ENCODE data around the gene ADAP1.

DNA sequence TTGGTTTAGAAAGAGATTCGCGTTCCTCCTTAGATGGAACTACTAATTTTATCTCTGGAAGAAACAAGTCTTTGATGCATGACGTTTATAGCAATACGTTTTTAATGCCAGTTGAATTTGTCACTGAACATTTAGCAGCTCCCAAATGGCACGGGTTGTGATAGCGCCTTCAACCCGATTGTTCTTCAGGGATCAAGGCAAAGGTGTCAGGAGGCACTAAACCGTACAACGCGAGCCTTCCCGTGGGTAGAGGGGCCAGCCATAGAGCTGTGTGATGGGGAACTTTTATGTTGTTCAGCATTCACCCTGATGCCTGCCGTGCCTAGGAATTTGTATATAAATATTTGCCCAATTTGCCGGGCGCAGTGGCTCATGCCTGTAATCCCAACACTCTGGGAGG, 74.8 kb downstream of the ADAP1 start:
- TF ChIP-seq, protein P1, sequence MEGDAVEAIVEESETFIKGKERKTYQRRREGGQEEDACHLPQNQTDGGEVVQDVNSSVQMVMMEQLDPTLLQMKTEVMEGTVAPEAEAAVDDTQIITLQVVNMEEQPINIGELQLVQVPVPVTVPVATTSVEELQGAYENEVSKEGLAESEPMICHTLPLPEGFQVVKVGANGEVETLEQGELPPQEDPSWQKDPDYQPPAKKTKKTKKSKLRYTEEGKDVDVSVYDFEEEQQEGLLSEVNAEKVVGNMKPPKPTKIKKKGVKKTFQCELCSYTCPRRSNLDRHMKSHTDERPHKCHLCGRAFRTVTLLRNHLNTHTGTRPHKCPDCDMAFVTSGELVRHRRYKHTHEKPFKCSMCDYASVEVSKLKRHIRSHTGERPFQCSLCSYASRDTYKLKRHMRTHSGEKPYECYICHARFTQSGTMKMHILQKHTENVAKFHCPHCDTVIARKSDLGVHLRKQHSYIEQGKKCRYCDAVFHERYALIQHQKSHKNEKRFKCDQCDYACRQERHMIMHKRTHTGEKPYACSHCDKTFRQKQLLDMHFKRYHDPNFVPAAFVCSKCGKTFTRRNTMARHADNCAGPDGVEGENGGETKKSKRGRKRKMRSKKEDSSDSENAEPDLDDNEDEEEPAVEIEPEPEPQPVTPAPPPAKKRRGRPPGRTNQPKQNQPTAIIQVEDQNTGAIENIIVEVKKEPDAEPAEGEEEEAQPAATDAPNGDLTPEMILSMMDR (IDR thresholded peaks at IDR 0.05) = no peak
- TF ChIP-seq POLR2A (IDR thresholded peaks at IDR 0.05) = no peak
